KBM-7 (cell line): ENCODE data around the gene CCN6.

Source experiments
- DNase-seq: peaks from one replicate; pipeline ENCODE4 v3.0.0-alpha.2; 2015
- in situ Hi-C: fragments of 300-500 bp; cut with MboI; formaldehyde crosslinking; loops from 2 replicates; pipeline ENCODE4 v1.14.3; 2020; ENCODE audit warnings: low sequenced_read_pairs, low pct_unique_long_range_greater_than_20kb, mixed read lengths

CCN6 gene

DNA sequence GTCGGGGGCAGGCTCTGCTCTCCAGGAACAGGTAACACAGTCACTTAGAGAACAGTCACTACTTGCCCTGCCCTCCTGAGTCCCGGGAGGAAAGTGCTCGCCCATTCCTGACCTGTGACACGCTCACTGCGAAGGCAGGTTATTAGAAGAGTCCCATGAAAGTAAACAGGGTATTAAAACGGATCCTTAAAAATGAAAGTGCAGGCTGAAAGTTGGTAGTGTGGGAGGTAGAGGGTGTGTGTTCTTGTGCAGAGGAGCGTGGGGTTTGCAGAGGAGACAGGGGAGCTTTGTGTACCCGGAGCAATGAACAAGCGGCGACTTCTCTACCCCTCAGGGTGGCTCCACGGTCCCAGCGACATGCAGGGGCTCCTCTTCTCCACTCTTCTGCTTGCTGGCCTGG lies at the start of gene CCN6:
Gene CCN6 (plus strand): TSS at position 104 of the 400 bp plus-strand sequence. CDS start 254 bp downstream, at position 358.
- in situ Hi-C loops: no loop called here
- DNase-seq: no peak

DNA sequence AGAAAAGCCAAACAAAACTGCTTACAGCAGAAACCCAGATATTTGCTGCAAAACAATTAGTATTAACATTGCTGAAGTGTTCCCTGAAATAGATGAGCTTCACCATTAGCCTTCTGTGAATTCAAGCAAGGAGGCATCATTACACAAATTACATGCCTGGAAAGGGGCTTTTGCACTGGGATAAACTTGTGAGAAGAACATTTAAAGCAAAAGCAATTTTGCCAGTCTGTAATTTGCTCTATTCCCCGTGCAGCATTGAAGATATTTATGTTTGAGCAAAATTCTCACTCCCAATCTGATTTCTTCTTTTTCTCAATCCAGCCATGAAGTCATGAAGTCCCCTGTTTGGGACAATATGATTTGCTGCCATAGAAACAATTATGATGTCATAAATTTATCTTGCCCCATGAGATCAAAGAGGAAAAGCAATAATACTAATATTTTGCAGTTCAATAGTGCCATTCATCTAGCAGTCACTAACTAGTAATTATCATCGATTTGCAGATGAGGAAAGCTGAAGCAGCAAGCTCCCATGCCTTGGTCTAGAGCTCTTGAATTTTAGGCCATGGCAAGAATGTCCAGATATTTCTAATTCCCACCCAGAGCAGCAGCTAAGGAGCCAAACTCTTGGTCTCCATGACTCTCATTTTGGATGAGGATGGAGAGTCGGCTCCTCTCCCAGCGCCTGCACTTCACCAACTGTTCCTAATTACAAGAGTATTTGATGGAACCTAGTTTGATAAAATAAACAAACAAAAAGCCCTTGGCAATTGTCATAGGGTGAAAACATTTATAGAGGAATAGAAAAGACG lies 49.5 kb upstream of the CCN6 start:
- in situ Hi-C loops: no loop called here
- no peak for DNase-seq

DNA sequence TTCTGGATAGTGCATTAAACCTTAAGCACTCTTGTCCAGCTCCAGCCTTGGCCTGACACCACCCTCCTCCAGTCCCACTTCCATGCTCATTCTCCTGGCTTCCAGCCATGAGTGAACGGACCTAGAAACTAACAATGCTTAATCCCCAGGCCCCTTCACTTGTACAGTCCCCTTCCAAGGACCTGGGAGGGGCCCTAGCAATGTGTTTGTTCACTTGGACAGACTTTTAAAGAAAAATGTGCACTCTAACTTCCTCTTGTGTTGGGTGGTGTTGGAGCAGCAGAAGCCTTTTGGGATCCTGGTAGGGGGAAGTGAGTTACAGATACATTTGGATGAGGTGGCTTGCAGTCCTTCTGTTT lies 48.9 kb upstream of the CCN6 start:
- in situ Hi-C loops: no loop called here
- DNase-seq: no peak

DNA sequence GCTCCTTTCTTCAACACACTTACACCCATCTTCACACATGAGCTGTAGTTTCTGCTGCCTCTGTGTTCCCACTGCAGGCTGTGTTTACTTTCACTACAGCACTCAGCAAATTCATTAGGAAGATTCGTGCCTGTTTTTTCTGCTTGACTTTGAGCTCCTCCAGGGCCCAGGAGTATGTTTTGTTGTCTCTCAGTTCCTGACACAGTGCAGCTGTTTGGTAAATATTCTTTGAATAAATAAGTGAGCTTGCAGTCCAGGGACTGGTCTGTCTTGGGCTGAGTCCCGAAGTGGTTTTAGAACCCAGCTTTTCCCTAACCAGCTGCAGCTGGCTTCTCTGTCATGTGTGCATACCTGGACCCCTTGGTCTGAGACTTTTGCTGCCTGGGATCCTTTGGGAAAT lies 46.6 kb upstream of the CCN6 start:
- in situ Hi-C loops: no loop called here

DNA sequence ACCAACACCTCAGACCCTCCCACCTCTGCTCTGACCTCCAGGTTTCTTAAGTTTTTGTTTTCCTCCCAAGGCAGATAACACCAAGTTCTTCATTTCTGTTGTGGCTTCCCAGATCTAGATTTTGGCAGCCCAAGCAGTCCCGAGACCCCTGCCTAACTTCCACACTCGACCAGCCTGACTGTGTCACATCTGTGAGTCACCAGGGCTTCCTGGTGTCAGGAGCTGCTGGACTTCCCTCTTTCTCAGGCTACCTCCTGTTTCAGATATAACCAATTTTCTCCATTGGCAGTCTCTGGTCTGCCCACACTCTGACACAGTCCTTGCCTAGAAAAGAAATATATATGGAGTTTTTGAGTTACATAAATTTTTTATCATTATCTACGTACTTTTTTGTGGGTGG lies 46.1 kb upstream of the CCN6 start:
- peak; percentile 21 for DNase-seq
- in situ Hi-C loops: no loop called here

More for the DNA sequence above, 46.6 kb upstream of the CCN6 start:
- no peak for DNase-seq

DNA sequence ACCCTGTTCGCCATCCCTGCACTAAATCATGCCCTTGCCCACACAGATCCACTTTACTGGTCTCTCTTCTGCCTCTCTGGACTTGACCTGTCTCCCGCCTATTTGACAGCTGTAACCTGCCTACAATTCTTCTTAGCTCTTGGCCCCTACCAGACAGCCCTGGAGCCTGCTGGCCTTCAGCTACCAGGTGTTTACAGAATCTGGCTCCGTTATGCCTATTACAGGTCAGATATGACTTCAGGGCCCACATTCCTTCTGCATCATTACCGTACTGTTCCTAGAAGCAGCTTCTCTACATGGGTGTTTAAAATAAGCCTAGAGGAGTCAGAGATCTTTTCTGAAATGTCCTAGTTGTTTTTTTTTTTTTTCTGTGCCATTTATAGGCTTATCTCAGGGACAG lies 45.4 kb upstream of the CCN6 start:
- in situ Hi-C loops: no loop called here
- no peak for DNase-seq

DNA sequence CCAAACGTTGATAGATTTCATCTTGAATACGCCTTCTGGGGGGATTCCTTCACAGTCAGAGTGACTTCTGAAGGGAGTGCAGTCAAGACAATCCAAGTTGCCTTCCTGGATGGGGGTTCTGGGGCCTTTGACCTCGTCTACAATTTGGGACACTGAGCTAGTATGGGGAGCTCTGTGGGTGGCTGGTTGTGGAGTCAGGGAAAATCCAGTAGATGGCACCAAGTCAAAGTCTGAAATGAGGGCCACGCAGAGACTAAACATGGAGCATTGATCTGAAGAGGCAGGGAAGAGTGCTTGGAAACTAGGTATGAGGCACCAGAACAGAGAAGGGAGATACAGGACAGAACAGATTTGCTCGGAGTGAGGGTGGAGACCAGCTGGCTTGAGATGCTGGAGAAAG lies 43.6 kb upstream of the CCN6 start:
- in situ Hi-C loops: no loop called here

DNA sequence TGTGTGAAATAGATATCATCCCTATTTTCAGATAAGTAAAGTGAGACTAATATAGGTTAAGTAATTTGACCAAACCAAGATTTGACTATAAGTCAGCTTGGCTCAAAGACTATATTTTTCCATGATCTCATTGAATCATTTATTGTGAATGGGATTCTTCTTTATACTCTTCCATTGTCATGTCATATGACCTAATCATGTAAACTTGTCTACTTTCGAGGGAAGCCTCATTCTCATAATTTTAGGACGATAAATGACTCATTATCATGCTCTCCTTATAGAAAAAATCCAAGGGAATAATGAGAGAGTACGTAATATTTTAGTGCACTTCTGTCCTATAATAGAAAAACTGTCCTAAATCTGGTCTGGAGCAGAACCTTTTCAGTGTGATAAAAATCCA lies 40.9 kb upstream of the CCN6 start:
- no peak for DNase-seq
- in situ Hi-C loops: no loop called here

More for the DNA sequence above, 43.6 kb upstream of the CCN6 start:
- DNase-seq: no peak

DNA sequence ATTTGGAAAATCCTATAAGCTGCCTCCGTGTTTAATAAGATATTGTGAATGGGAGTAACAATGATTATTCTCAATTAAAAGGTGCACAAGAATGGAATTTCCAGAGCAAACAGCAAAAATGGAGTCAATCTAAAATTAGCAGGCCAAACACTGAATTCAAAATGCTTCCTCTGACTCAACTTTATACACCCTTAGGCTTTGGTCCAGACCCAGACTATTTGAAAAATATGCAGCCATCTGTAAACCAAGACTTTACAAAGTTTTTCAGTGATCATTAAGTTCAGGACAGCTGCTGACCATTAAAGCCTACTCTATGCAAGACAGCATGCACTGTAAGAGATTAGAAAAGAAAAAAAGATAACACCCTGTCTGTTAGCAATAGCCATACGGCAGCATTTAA lies 39.4 kb upstream of the CCN6 start:
- in situ Hi-C loops: no loop called here
- DNase-seq: no peak

DNA sequence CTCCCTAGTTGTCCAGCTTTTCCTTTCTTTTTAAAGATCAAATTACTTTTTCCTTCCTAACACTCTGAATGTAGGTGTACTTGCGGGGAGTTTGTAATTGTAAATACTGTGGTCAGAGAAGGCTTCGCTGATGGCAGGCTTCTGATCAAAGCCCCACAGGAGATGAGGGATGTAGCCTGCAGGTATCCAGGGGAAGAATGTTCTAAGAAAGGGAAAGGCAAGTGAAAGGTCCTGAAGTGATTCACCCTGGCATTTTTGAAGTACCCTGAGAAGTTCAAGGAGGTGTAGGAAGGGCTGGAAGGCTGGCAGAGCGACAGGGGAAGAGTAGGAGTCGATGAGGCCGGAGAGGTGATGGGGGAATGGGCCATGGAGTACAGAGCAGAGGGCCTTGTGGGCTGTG lies 38.2 kb upstream of the CCN6 start:
- in situ Hi-C loops: no loop called here
- no peak for DNase-seq

DNA sequence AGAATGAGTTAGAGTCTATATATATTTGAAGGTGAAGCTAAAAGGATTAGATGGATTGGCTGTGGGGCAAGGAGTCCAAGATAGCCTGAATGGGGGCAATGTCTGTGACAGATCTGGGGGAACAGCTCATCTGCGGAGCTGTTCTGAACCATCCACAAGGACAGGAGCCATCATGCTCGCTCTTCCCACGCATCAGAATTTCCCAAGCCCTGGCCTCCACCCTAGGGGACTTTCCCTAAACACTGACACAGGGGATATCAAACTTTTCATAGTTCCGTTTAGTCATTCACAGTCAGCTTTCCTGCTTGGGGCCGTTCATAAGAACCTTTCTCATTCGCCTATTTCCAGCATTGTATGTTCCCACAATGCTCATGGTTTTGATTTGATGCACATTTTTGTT lies 37.6 kb upstream of the CCN6 start:
- in situ Hi-C loops: no loop called here
- DNase-seq: no peak

DNA sequence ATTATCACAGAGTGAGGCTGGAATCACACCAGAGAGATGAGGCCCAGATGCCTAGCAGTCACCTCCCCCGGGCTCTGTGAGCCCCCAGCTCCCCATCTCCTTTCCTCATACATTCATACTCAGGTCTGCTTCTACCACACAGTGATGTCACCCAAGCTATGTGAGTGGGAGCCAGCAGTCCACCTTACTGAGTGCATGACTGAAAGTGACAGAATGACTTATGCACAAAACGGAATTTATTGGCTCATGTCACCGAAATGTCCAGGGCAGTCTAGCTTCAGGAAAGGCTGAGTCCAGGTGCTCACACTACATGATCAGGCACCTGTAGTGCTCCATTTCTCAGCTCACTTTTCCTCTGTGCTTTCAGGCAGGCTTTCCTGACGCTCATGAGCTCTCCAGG lies 36.7 kb upstream of the CCN6 start:
- in situ Hi-C loops: no loop called here

DNA sequence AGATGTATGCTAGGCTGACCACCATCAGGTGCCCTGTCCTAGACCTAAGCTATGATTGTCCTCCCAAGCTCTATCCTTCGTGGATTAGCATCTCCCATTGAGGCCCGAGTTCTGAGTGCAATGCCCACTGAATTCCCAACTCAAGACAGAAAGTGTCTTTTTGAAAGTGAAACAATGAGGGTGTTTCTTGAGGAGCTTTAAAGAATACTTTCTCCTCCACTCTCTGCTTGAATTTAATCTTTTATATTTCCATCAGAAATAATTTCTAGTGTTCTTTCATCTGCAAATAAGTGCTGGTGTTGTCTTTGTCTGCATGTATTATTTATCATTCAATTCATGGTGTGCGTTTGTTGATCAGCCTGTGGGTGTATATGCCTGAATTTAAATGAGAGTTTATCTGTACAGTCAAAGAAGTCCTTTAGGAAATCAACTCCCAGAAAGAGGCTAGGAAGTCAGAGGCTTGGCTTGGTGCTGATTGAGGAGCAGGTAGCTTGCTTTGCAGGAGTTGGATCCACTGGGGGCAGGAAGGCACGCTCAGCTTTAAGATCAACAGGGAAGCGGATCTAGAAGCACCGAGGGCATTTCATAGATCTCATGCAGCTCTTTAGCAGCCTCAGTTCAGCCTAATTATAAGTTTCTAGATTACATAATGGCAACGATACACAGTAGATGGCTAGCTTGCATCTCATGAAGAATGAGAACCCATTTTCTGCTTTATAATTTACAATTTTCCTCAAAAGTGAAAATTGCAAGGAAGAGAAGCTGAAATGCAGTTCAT lies 36.0 kb upstream of the CCN6 start:
- no peak for DNase-seq
- in situ Hi-C loops: no loop called here

More for the DNA sequence above, 36.7 kb upstream of the CCN6 start:
- DNase-seq: no peak

DNA sequence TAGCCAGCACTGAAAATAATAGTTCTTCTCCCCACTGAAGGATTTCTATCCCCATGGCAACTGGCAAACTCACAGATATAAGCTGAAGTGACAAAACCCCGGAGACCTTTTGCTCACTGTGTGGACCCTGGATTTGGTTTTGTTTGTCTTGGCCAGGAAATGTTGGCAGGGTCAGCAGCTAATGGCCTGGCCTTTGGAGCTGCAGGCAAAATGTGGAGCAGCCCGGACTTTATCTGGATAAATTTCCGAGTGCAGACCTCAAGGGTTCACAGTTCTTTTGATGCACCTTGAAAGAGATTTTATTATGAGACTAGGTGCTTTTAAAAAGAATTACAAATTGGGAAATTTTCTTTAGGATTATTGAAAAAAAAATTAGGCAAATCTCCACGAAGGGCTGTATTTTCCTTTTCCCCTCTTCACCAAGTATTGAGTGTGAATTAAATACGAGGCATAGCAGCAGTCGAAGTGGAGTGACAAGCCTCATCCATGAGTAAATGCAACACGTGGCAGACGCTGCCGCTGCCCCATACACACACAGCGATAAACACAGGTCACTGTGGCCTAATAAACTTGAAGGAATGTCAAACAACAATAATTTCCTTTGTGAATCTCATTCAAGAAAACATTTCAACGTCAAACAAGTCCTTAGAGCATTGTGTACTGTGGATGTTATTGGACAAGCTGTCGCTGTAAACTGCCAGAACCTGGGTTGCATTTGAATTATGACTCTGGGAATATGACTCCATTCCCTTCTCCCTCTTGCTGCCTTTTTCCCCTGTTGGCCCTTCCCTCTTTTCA lies 35.1 kb upstream of the CCN6 start:
- no peak for DNase-seq
- in situ Hi-C loops: no loop called here

DNA sequence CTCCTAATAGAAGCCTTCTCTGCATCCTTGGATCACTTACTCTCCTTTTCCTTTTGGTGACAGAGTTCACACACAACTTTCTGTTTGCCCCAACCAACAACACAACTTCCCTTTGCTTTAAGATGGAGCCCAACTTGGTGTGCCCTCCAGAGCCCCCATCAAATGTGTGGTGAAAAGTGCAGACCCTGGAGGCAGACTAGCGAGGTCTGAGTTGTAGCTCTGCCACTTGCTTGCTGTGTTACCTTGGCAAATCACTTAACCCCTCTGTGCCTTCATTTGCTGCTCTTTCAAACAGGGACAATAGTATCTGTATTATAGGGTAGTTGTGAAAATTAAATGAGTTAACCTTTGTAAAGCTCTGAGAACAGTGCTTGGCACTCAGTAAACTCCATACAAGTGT lies 34.3 kb upstream of the CCN6 start:
- no peak for DNase-seq
- in situ Hi-C loops: no loop called here

DNA sequence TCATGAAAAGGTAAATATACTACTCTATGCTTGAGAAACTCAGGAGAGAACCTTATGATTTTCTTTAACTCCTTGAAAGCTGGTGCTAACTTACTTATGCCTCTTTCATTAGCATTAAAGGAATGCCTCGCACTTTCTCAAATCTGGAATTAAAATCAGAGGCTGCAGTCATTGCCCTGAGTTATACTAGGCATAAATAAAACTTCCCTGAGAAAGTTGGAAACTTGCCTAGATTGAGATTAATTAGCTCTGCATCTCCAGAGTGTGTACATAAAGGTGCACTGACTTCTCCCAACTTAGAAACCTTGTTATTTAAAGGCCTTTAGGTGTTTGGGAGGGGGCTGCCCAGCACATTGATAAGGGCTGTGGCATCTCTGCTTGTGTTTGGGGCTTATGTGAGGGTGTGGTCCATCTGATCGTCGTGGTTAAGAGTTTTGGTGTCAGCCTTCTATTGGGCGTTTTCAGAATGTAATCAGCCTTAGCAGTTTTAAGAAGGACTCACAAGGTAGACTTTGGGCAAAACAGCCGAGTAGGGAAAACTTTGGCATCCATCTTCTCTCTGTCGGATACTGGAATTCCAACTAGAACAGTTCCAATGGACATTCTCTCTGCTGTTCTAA lies 32.1 kb upstream of the CCN6 start:
- in situ Hi-C loops: no loop called here
- DNase-seq: no peak

DNA sequence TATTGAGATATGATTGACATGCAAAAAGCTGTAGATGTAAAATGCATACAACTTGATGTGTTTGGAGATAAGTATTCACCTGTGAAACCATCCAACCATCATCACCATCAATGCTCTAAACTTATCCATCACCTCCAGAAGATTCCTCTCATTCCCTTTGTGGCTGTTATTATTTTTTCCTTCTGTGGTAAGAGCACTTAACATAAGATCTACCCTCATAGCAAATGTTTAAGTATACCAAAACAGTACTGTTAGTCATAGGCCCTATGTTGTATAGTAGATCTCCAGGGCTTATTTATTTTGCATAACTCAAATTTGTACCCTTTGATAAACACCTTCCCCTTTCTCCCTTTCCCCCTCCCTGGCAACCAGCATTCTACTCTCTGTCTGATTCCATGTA lies 31.2 kb upstream of the CCN6 start:
- DNase-seq: no peak
- in situ Hi-C loops: no loop called here

DNA sequence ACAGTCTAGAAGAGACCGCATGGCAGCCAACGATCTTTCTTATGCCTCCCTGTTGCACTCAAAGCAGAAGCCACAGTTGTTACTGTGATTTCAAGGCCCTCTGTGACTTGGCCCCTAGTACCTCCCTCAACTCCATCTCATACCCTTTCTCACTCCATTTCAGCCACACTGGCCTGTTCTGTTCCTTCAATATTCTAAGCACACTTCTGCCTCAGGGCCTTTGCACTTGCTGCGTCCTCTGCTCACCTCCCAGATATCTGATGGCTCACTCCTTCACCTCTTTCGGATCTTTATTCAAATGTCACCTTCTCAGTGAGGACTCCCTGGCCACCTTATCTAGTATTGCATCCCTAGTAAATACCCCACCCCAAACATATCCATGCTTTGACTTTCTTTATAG lies 29.4 kb upstream of the CCN6 start:
- in situ Hi-C loops: no loop called here

DNA sequence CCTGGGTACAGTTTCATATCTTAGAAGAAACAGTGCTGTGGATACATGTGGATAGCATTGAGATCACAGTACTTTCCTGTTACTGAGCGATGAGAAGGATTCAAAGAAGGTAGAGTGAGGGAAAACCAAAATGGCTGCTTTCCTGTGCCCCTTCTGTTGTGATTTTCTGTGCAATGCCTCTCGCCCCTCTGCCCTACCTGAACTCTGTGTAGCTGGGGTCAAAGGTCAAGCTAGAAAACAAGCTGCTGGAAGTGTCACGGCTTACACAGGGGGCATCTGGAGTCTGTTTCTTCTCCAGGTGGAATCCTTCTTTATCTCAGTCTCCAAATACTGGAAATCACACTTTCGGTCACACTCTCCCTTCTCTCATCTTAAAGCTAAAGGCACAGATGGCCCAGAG lies 27.0 kb upstream of the CCN6 start:
- no peak for DNase-seq
- in situ Hi-C loops: no loop called here

More for the DNA sequence above, 29.4 kb upstream of the CCN6 start:
- no peak for DNase-seq
